ENCODE results near the gene ABCA7.
"Not testable (repeated sequence)": the region's sequence is repeated elsewhere in the genome, so short reads cannot be mapped to it uniquely, and the experiment has no call there.

ABCA7 gene

GRCh38 chr19:1112268-1113029 lies 72.5 kb downstream of the ABCA7 start:
- Histone ChIP-seq H3K4me3 (ENCODE audit: low read depth, low read length) (no peak overlapping the region), H3K27ac (no peak overlapping the region), H3K27me3 (ENCODE audit: control insufficient read depth, insufficient read depth, low read length) (no peaks in the 10 kb centered on the region), H3K36me3 (ENCODE audit: control insufficient read depth, insufficient read depth, low read length) (no peaks in the 10 kb centered on the region), H2AFZ (no peak overlapping the region), H3K79me2 (no peaks in the 10 kb centered on the region), H3K9me3 (ENCODE audit: control insufficient read depth, low read length) (no peaks in the 10 kb centered on the region), H3K4me2 (ENCODE audit: low read length) (peak overlapping the region; percentile 9), H3K4me1 (peaks cover 4% of the 10 kb centered on the region), H3K9ac (no peak overlapping the region)
- TF ChIP-seq, protein P1, sequence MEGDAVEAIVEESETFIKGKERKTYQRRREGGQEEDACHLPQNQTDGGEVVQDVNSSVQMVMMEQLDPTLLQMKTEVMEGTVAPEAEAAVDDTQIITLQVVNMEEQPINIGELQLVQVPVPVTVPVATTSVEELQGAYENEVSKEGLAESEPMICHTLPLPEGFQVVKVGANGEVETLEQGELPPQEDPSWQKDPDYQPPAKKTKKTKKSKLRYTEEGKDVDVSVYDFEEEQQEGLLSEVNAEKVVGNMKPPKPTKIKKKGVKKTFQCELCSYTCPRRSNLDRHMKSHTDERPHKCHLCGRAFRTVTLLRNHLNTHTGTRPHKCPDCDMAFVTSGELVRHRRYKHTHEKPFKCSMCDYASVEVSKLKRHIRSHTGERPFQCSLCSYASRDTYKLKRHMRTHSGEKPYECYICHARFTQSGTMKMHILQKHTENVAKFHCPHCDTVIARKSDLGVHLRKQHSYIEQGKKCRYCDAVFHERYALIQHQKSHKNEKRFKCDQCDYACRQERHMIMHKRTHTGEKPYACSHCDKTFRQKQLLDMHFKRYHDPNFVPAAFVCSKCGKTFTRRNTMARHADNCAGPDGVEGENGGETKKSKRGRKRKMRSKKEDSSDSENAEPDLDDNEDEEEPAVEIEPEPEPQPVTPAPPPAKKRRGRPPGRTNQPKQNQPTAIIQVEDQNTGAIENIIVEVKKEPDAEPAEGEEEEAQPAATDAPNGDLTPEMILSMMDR (IDR thresholded peaks at IDR 0.05), result no peak

DNA sequence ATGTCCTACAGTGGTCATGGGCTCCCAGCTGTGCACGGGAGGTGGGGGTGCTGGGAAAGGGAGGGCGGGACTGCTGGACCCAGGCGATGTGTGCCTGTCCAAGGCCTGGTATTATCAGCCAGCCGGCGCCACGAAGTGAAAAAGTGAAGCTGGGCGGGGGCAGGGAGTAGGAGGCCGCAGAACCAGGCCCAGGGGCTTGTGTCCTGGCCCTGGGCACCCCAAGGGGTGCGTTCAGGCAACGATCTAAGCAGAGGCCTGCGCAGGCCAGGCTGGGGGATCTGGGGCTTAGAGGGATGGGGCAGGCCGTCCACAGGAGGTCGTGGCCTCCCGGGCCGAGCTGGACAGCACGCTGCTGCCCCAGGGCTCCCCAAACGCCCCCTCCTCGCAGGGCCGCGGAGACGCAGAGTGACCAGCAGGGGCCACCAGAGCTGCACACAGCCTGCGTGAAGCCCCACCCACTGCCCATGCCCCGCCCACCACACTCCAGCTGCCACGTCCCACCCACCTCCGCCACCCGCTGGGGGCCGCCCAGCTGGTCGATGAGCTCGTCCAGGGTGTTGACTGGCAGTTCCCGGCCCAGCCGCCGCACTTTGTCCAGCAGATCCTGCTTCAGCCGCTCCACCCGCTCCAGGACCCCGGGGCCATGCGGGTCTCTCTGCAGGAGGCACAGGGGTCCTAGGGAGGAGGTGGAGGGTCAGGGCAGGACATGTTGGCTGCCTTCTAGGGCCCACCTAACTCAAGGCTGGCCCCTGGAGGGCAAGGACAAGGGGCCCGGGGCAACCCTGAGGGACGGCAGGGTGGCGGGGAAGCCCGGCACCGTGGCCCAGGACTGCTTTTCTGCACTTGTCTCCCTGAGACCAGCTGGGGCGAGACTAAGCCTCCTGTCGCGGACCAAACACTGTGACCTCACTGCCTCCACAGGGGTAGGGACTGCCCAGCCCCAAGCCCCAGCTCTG lies 73.4 kb downstream of the ABCA7 start:
- Histone ChIP-seq H3K27me3 (ENCODE audit: control insufficient read depth, insufficient read depth, low read length) (no peaks in the 10 kb centered on the region), H3K4me2 (ENCODE audit: low read length) (peak overlapping the region; percentile 40), H3K4me1 (peaks cover 4% of the 10 kb centered on the region), H3K27ac (peak overlapping the region; percentile 42), H3K79me2 (no peaks in the 10 kb centered on the region), H3K4me3 (ENCODE audit: low read depth, low read length) (peak overlapping the region; percentile 2), H3K9me3 (ENCODE audit: control insufficient read depth, low read length) (no peaks in the 10 kb centered on the region), H2AFZ (no peak overlapping the region), H3K9ac (no peak overlapping the region), H3K36me3 (ENCODE audit: control insufficient read depth, insufficient read depth, low read length) (no peaks in the 10 kb centered on the region)
- TF ChIP-seq, protein P1 (IDR thresholded peaks at IDR 0.05), result peak; percentile 95

- Histone ChIP-seq H3K4me1 (peaks cover 4% of the 10 kb centered on the region), H2AFZ (no peak overlapping the region), H3K4me2 (ENCODE audit: low read length) (no peak overlapping the region), H3K27ac (no peak overlapping the region), H3K4me3 (ENCODE audit: low read depth, low read length) (no peak overlapping the region), H3K9me3 (ENCODE audit: control insufficient read depth, low read length) (no peaks in the 10 kb centered on the region), H3K27me3 (ENCODE audit: control insufficient read depth, insufficient read depth, low read length) (no peaks in the 10 kb centered on the region), H3K9ac (no peak overlapping the region), H3K36me3 (ENCODE audit: control insufficient read depth, insufficient read depth, low read length) (no peaks in the 10 kb centered on the region), H3K79me2 (no peaks in the 10 kb centered on the region)
- TF ChIP-seq, protein P1 (IDR thresholded peaks at IDR 0.05), result no peak
Observed at GRCh38 chr19:1113986-1114483, 74.1 kb downstream of the ABCA7 start.

DNA sequence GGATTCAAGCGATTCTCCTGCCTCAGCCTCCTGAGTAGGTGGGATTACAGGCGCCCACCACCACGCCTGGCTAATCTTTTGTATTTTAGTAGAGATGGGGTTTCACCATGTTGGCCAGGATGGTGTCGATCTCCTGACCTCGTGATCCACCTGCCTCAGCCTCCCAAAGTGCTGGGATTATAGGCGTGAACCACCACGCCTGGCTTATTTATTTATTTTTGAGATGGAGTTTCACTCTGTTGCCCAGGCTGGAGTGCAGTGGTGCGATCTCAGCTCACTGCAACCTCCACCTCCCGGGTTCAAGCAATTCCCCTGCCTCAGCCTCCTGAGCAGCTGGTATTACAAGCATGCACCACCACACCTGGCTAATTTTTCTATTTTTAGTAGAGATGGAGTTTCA lies 74.8 kb downstream of the ABCA7 start:
- H3K9me3 ChIP-seq (ENCODE audit: control insufficient read depth, low read length); H3K27me3 ChIP-seq (ENCODE audit: control insufficient read depth, insufficient read depth, low read length); H3K4me1 ChIP-seq; H3K9ac ChIP-seq; H3K36me3 ChIP-seq (ENCODE audit: control insufficient read depth, insufficient read depth, low read length); H3K4me3 ChIP-seq (ENCODE audit: low read depth, low read length); H3K79me2 ChIP-seq; H3K27ac ChIP-seq; H2AFZ ChIP-seq; H3K4me2 ChIP-seq (ENCODE audit: low read length): not testable (repeated sequence)
